Stomach (tissue), 4 donors: Measurements from ENCODE around the gene CASKIN2.

Experiments used
- POLR2A ChIP-seq, 4 donors: fragments of 450-650 bp; IDR thresholded peaks; one replicate each; pipeline ENCODE4 v1.6.1; 2016; ENCODE audit warnings: antibody characterized with exemption in 4 of 4, control low read depth in 2 of 4, mild to moderate bottlenecking in 1 of 4, moderate library complexity in 1 of 4
- POLR2AphosphoS5 ChIP-seq, 3 donors: sonication (generic); formaldehyde crosslinking; IDR thresholded peaks; one replicate each; pipeline ENCODE4 v1.6.1; 2016; ENCODE audit warnings: antibody characterized with exemption in 3 of 3

DNA sequence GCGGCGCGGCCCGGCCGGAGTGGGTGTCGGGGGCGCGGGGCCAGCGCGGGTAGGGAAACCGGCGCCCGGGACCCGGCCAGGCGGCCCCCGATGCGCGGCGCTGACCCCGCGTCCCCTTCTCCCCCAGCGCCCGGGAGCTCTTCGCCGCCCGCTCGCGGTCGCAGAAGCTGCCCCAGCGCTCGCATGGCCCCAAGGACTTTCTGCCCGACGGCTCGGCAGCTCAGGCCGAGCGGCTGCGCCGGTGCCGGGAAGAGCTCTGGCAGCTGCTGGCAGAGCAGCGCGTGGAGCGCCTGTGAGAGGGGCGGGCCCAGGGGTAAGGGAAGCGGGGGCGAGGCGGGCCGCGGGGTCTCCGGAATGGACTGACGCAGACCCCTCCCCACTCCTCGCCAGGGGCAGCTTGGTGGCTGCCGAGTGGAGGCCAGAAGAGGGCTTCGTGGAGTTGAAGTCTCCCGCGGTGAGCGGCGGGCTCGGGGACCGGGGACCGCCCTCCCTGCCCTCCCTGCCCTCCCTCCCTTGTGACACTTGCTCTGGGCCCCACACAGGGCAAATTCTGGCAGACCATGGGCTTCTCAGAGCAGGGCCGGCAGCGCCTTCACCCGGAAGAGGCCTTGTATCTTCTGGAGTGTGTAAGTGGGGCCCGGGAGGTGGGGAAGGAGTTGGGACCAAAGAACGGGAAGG lies 1.4 kb upstream of the CASKIN2 start:
- TF ChIP-seq POLR2AphosphoS5 (IDR thresholded peaks at IDR 0.05): no peak
- no peak for TF ChIP-seq POLR2A (IDR thresholded peaks at IDR 0.05)
